GM18498 (cell line): ENCODE results near the gene RCN2.
A peak's percentile ranks its signal among the peaks of the same experiment; 100 is the strongest.
"Not testable (repeated sequence)": the region's sequence is repeated elsewhere in the genome, so short reads cannot be mapped to it uniquely, and the experiment has no call there.

Source experiments
- ATAC-seq: cut with Tn5 transposase; IDR thresholded peaks from one replicate; pipeline ENCODE4 v1.9.1; 2021; ENCODE audit warnings: mild to moderate bottlenecking, moderate library complexity; ENCODE audit not compliant: unreplicated experiment

Gene RCN2

GRCh38 chr15:76931397-76932134, at the start of gene RCN2:
RCN2 (plus strand) TSS chr15:76931749; CDS start chr15:76931842, 93 bp downstream.
- ATAC-seq, result peak; percentile 98

- ATAC-seq, result no peak
Observed at GRCh38 chr15:76885212-76885611, 46.3 kb upstream of the RCN2 start.

- not testable (repeated sequence) for ATAC-seq
Observed at GRCh38 chr15:76887280-76888141, 44.0 kb upstream of the RCN2 start.

- not testable (repeated sequence) for ATAC-seq
Observed at GRCh38 chr15:76892836-76893235, 38.7 kb upstream of the RCN2 start.

GRCh38 chr15:76894174-76894573, 37.4 kb upstream of the RCN2 start:
- ATAC-seq, result no peak

- ATAC-seq, result no peak
Observed at GRCh38 chr15:76898102-76898501, 33.4 kb upstream of the RCN2 start.

GRCh38 chr15:76899176-76899930, 32.2 kb upstream of the RCN2 start:
- not testable (repeated sequence) for ATAC-seq

GRCh38 chr15:76899931-76900310, 31.6 kb upstream of the RCN2 start:
- not testable (repeated sequence) for ATAC-seq

GRCh38 chr15:76901965-76902364, 29.6 kb upstream of the RCN2 start:
- no peak for ATAC-seq

- ATAC-seq, result no peak
Observed at GRCh38 chr15:76903251-76903681, 28.3 kb upstream of the RCN2 start.

GRCh38 chr15:76904461-76905012, 27.0 kb upstream of the RCN2 start:
- ATAC-seq, result peak; percentile 13

- ATAC-seq, result peak; percentile 87
Observed at GRCh38 chr15:76905013-76905839, 26.3 kb upstream of the RCN2 start, which contains the start of gene SCAPER. SCAPER (minus strand) TSS chr15:76905340; CDS start chr15:76883817, 21,523 bp downstream.

- ATAC-seq, result no peak
Observed at GRCh38 chr15:76905855-76906254, 25.7 kb upstream of the RCN2 start.

GRCh38 chr15:76912430-76912829, 19.1 kb upstream of the RCN2 start:
- no peak for ATAC-seq

- ATAC-seq, result no peak
Observed at GRCh38 chr15:76913737-76914136, 17.8 kb upstream of the RCN2 start.

GRCh38 chr15:76916369-76916768, 15.2 kb upstream of the RCN2 start:
- ATAC-seq, result no peak

- ATAC-seq, result no peak
Observed at GRCh38 chr15:76928201-76928600, 3.3 kb upstream of the RCN2 start.

GRCh38 chr15:76929011-76929760, 2.4 kb upstream of the RCN2 start:
- no peak for ATAC-seq

GRCh38 chr15:76930831-76931396, 635 bp upstream of the RCN2 start:
- no peak for ATAC-seq
